Measurements from ENCODE around the gene NTHL1.
A peak's percentile ranks its signal among the peaks of the same experiment; 100 is the strongest.

Gene NTHL1

DNA sequence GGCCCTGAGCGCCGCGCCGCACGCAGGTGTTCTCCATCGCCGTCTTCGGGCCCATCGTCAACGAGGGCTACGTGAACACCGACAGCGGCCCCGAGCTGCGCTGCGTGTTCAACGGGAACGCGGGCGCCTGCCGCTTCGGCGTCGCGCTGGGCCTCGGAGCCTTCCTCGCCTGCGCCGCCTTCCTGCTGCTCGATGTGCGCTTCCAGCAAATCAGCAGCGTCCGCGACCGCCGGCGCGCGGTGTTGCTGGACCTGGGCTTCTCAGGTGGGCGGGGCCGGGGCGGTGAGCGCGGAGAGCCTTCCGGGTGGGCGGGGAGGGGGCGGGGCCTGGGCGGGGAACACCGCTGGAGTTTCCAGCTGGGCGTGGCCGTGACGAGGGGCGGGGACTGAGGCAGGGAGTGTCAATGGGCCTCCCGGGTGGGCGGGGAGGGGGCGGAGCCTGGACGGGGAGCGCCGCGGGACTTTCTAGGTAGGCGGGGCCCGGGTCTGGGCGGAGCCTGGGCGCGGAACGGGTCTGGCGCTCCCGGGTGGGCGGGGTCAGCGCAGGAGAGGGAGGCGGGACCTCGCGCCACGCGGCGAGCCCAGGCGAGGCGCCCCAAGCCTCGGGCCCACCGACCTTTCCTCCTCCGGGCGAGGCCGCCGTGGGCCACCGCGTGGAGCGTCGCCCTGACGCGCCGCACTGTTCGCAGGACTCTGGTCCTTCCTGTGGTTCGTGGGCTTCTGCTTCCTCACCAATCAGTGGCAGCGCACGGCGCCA is 55.5 kb downstream of the NTHL1 start:
- DNase-seq (ENCODE audit: low spot score), result peak; percentile 66

- DNase-seq (ENCODE audit: low spot score), result no peak
These were observed 56.1 kb downstream of the NTHL1 start for GRCh38 chr16:1991588-1991947.

- DNase-seq (ENCODE audit: low spot score), result no peak
These were observed 56.5 kb downstream of the NTHL1 start for GRCh38 chr16:1991135-1991551.

GRCh38 chr16:1990351-1991134 is 57.1 kb downstream of the NTHL1 start:
- DNase-seq (ENCODE audit: low spot score), result peak; percentile 49

- DNase-seq (ENCODE audit: low spot score), result no peak
These were observed 57.6 kb downstream of the NTHL1 start for GRCh38 chr16:1990101-1990350.
